Right lobe of liver (tissue), 4 donors: Measurements from ENCODE around the gene DNAAF9.

Source experiments
- CTCF ChIP-seq, 4 donors: fragments of 200-600 bp in 3 of 4; fragments of 450-650 bp in 1 of 4; IDR thresholded peaks; one replicate each; pipeline versions ENCODE4 v1.5.1 to v1.8.0; 2016 to 2022; ENCODE audit warnings: antibody characterized with exemption in 4 of 4, mild to moderate bottlenecking in 2 of 4
- POLR2A ChIP-seq: fragments of 450-650 bp; IDR thresholded peaks from one replicate; pipeline ENCODE4 v1.6.1; 2017; ENCODE audit warnings: antibody characterized with exemption, mild to moderate bottlenecking
- donor health status: DM: no; HTN: no; CAD: no.
- donor health status: DM: no; HTN: no; CAD: no.
- donor health status: DM: no; HTN: yes; CAD: no.

- TF ChIP-seq CTCF (IDR thresholded peaks at IDR 0.05) (no peak), POLR2A (no peak)
Measured at GRCh38 chr20:3452690-3453089, 45.2 kb upstream of the DNAAF9 start.
